HG03521 (cell line): ENCODE data around the gene PMEPA1.

Experiments used
- ATAC-seq: cut with Tn5 transposase; IDR thresholded peaks from one replicate; pipeline ENCODE4 v1.9.1; 2021; ENCODE audit warnings: mild to moderate bottlenecking, moderate library complexity; ENCODE audit not compliant: unreplicated experiment

The PMEPA1 gene

GRCh38 chr20:57680934-57681914, 28.6 kb downstream of the PMEPA1 start:
- ATAC-seq: no peak

DNA sequence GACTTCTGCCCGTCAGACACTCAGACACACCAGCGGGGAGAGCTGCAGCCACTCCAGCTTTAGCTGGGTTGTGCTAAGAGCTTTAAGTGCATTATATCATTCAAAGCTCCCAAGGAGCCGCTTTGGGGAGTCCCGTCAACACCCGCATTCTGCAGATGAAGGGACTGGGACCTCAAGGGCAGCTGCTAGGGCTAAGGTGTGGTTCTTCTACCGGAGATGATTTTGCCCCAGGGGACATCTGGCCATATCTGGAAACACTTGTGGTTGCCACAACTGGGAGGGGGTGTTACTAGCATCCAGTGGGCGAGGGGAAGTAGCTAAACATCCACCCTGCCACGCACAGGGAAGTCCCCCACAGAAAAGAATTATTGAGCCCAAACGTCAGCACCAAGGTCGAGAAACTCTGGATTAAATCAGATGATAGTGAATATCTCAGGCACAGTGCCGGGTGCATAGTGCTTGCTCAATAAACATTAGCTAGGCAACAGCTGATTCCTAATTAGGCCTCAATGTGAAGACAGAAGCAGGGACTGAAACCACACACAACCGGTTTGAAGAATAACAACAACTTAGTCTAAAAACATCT, 29.6 kb downstream of the PMEPA1 start:
- ATAC-seq: peak; percentile 45

- no peak for ATAC-seq
These were observed 30.7 kb downstream of the PMEPA1 start for GRCh38 chr20:57679113-57679512.

DNA sequence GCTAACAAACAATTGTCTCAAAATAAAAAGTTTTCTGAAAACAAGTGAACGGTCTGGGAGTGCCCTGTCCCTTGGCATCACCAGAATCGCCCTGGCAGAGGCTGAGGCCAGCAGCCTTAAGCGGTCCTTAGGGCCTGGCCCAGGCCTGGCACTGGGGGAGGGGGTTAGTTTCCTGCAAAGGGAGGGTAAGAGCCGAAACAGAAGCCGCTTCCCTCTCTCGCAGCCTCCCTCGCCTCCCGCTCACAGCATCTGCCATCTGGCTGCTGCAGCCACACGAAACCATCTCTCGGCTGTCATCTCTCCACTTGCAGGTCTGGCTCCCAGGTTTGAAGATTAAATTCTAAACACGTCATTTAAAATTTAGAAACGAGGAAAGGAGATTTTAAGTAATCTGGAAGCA, 31.5 kb downstream of the PMEPA1 start:
- ATAC-seq: no peak

- no peak for ATAC-seq
These were observed 32.2 kb downstream of the PMEPA1 start for GRCh38 chr20:57677584-57677982.

DNA sequence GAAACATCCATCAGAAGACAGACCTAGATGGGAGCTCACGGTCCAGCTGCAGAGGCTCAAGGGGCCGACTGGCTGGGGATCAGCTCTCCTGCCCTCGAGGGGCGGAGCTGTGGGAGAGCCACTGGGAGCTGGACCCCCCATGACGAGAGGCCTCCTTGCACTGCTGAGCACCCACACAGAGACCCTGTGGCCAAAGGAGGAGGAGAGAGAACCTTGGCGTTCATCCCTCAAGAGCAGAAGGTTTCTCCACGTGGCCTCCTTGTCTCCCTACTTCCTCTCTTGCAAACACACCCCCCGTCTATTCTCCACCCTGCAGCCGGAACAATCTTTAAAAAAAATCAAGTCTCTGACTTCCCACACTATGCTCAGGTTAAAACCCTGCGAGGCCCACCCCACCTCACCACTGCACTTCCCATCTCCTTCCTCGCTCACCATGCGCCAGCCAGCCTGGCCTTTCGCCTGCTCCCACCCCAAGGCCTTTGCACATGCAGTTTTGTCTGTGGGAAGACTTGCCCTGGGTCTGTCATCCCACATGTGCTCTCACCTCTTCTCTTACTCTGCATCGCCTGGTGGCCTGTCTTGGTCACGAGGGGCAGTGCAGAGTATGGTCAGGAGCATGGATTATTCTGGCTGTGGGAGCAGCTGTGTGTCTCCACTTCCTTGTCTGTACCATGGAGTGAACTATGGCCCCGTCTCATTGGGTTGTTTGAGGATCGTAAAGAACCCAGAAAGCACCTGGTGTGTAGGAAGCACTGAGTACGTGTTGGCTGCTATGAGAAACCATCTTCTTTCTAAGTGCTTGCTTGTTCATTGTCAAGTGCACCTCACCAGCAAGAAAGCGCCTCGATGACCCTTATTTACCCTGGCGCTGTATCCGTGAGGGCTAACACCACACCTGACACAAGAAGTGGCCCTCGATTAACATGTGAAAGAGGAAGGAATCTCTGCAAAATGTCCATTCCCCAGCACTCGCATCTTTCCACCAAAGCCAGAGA, 32.9 kb downstream of the PMEPA1 start:
- ATAC-seq: no peak

- no peak for ATAC-seq
These were observed 34.0 kb downstream of the PMEPA1 start for GRCh38 chr20:57675773-57676172.

- ATAC-seq: no peak
These were observed 36.8 kb downstream of the PMEPA1 start for GRCh38 chr20:57672953-57673575.

- no peak for ATAC-seq
These were observed 37.7 kb downstream of the PMEPA1 start for GRCh38 chr20:57672164-57672563.

- ATAC-seq: no peak
These were observed 38.2 kb downstream of the PMEPA1 start for GRCh38 chr20:57671662-57672061.

DNA sequence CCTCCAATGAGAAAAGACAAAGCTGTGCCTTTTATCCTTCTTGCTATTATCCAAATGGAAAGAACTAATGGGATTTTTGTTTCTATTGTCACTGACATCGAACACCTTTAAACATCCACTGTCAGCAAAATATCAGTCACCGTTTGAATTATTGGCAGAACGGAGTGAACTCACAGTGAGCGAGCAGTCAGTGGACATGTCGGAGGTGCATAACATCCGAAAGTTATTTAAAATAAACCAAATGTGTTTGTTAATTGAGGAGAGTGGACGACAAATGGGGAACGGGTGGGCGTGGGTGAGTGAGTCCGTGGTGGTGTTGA, 38.8 kb downstream of the PMEPA1 start:
- no peak for ATAC-seq

- ATAC-seq: no peak
These were observed 39.3 kb downstream of the PMEPA1 start for GRCh38 chr20:57670288-57671071.

GRCh38 chr20:57669632-57670031, 40.2 kb downstream of the PMEPA1 start:
- ATAC-seq: no peak

GRCh38 chr20:57667924-57668782, 41.7 kb downstream of the PMEPA1 start:
- no peak for ATAC-seq

DNA sequence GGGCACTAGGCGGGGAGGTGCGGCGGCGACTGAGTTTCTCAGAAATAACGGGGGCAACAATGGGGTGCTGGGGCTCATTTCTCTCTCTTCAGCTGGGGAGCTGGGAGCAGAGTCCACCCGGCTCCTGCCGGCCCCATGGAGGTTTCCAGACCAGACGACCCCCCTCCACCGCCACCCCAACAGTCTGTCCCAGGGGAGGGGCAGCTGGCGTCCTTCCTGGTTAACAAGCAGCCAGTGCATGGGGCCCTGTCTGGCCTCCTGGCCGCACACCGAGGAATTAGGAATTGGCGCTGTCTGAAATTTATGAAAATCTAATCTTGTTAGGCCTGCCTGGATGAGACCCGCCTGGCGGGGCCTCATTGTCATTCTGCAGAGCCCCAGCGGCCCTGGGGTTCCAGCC, 42.4 kb downstream of the PMEPA1 start:
- no peak for ATAC-seq

DNA sequence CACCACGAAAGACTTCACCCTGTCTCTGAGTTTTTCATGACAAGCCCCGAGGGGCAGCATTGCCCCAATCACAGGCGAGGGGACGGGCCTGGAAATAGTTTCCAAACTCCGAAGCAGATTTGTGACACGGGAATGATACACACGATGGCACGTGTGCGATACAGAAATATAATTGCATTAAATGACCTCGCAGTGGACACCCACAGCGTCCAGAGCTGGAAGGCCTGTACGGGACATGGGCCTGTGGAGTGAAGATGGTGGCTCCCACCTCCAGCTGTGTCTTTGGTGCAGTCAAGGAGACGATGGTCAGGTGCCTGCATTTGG, 43.0 kb downstream of the PMEPA1 start:
- no peak for ATAC-seq

- ATAC-seq: no peak
These were observed 43.5 kb downstream of the PMEPA1 start for GRCh38 chr20:57666106-57666833.

DNA sequence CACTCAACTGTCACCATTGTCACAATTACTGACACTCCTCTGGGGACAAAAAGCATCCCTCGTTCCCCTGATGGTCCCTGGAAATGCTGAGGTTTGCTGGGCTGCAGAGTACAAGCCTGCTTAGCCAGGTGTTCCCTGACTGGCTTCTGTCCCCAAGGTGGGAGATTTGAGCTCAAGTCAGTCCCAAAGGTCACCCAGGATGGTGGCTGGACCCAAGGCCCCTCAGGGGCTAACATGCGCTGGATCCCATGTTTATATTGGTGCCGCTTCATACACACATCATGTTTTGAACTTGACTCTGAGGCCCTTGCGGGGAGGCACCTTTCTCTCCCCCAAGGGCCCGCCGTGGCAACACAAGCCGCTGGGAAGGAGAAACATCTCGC, 44.2 kb downstream of the PMEPA1 start:
- no peak for ATAC-seq
